SK-N-SH (cell line): ENCODE measurements around the gene TCFL5. TPM values are rescaled to one million over a fixed set of nuclear protein-coding genes. Genes with fewer than 3 reads are reported as not detected.

Source experiments
- CTCF ChIA-PET: fragments of 300-600, 350-600 bp; formaldehyde crosslinking; extraction: SDS; loops from one replicate; lab custom pipeline; 2021; lab: Yijun Ruan, JAX
- POLR2A ChIA-PET: fragments of 350-600 bp; sonication (Branson Sonifier 250); formaldehyde crosslinking; extraction: SDS; loops from one replicate; lab custom pipeline; 2020; ENCODE audit warnings: antibody characterized with exemption, inconsistent platforms; lab: Yijun Ruan, JAX
- DNase-seq: peaks from one replicate; pipeline ENCODE4 v3.0.0; 2012
- H2AFZ ChIP-seq: fragments of 200-600 bp; sonication (generic); 2 replicates; pipeline ENCODE4 v1.8.1; 2016; ENCODE audit warnings: antibody characterized with exemption, mild to moderate bottlenecking, low read depth
- H3F3A ChIP-seq: fragments of 200-600 bp; sonication (generic); replicated peaks from 2 replicates; pipeline ENCODE3; 2016; ENCODE audit warnings: antibody characterized with exemption, mild to moderate bottlenecking; ENCODE audit not compliant: insufficient read depth
- H3K27ac ChIP-seq, 2 experiments: fragments of 200-500 bp in 1 of 2; fragments of 200-600 bp in 1 of 2; sonication (Bioruptor generic) in 1 of 2; sonication (generic), shearing (Covaris generic) in 1 of 2; 2 replicates each; pipeline versions ENCODE4 v1.5.1 to v1.6.1; 2014 to 2016; ENCODE audit warnings: low read depth in 2 of 2, inconsistent platforms in 1 of 2, low read length in 1 of 2, mild to moderate bottlenecking in 1 of 2, mixed read lengths in 1 of 2
- H3K27me3 ChIP-seq: fragments of 200-600 bp; sonication (generic), shearing (Covaris generic); 2 replicates; pipeline ENCODE4 v1.6.1; 2016; ENCODE audit warnings: mixed run types; ENCODE audit not compliant: insufficient read depth
- H3K36me3 ChIP-seq, 2 experiments: fragments of 200-500 bp in 1 of 2; fragments of 200-600 bp in 1 of 2; sonication (Bioruptor generic) in 1 of 2; sonication (generic) in 1 of 2; replicated peaks in 1 of 2; 2 replicates each; pipeline versions ENCODE3 to v1.5.1; 2014 to 2016; ENCODE audit warnings: low read length in 1 of 2, mild to moderate bottlenecking in 1 of 2; ENCODE audit not compliant: insufficient read depth in 2 of 2, control insufficient read depth in 1 of 2
- H3K4me1 ChIP-seq, 2 experiments: fragments of 200-500 bp in 1 of 2; fragments of 200-600 bp in 1 of 2; sonication (Bioruptor generic) in 1 of 2; sonication (generic), shearing (Covaris generic) in 1 of 2; 2 replicates each; pipeline versions ENCODE4 v1.5.1 to v1.6.1; 2014 to 2016; ENCODE audit warnings: low read depth in 1 of 2, low read length in 1 of 2, mixed run types in 1 of 2; ENCODE audit not compliant: insufficient read depth in 2 of 2, control insufficient read depth in 1 of 2
- H3K4me2 ChIP-seq: fragments of 200-600 bp; sonication (generic), shearing (Covaris generic); 2 replicates; pipeline ENCODE4 v1.6.1; 2017; ENCODE audit warnings: mixed run types
- H3K4me3 ChIP-seq, 2 experiments: fragments of 200-500 bp in 1 of 2; fragments of 200-600 bp in 1 of 2; sonication (Bioruptor generic) in 1 of 2; sonication (generic), shearing (Covaris generic) in 1 of 2; 2 replicates each; pipeline versions ENCODE4 v1.5.1 to v1.8.1; 2014 to 2016; ENCODE audit warnings: low read depth in 2 of 2, inconsistent platforms in 1 of 2, low read length in 1 of 2, mild to moderate bottlenecking in 1 of 2, mixed read lengths in 1 of 2, moderate library complexity in 1 of 2
- H3K79me2 ChIP-seq: fragments of 200-600 bp; sonication (generic); 2 replicates; pipeline ENCODE4 v1.8.1; 2017; ENCODE audit warnings: mild to moderate bottlenecking; ENCODE audit not compliant: insufficient read depth
- H3K9ac ChIP-seq: fragments of 200-600 bp; sonication (generic); 2 replicates; pipeline ENCODE4 v1.6.1; 2017; ENCODE audit warnings: mixed run types
- H3K9me2 ChIP-seq: fragments of 200-600 bp; sonication (generic); 2 replicates; pipeline ENCODE4 v1.6.1; 2017; ENCODE audit warnings: mixed run types
- H3K9me3 ChIP-seq: fragments of 200-600 bp; sonication (generic); 2 replicates; pipeline ENCODE4 v1.6.1; 2017; ENCODE audit warnings: mixed run types, mild to moderate bottlenecking, moderate library complexity
- H4K20me1 ChIP-seq: fragments of 200-600 bp; sonication (generic); 2 replicates; pipeline ENCODE4 v1.6.1; 2017; ENCODE audit warnings: mild to moderate bottlenecking, mixed run types; ENCODE audit not compliant: insufficient read depth
- CHD2 ChIP-seq: fragments of 150-350 bp; IDR thresholded peaks from 2 replicates; pipeline ENCODE4 v1.6.1; 2018; ENCODE audit warnings: low read length; ENCODE audit not compliant: partially characterized antibody
- ELF1 ChIP-seq: IDR thresholded peaks from 2 replicates; pipeline ENCODE4 v1.4.0; 2012
- EP300 ChIP-seq, 2 experiments: IDR thresholded peaks; 2 replicates each; pipeline versions ENCODE4 v1.4.0 to v1.6.1; 2012; ENCODE audit warnings: borderline replicate concordance in 1 of 2, low read depth in 1 of 2, low read length in 1 of 2
- EZH2phosphoT487 ChIP-seq: fragments of 200-600 bp; sonication (generic); IDR thresholded peaks from 2 replicates; pipeline ENCODE4 v1.6.1; 2017; ENCODE audit warnings: low read depth, mixed run types, mild to moderate bottlenecking, antibody characterized with exemption, moderate library complexity, borderline replicate concordance
- FOXM1 ChIP-seq: IDR thresholded peaks from 2 replicates; pipeline ENCODE4 v1.4.0; 2012; ENCODE audit warnings: low read depth, mild to moderate bottlenecking
- GABPA ChIP-seq: IDR thresholded peaks from 2 replicates; pipeline ENCODE4 v1.4.0; 2012; ENCODE audit warnings: low read depth, mild to moderate bottlenecking
- GATA2 ChIP-seq: sonication (generic); formaldehyde crosslinking; IDR thresholded peaks from 2 replicates; pipeline ENCODE4 v1.5.0; 2020; ENCODE audit warnings: mild to moderate bottlenecking, missing genetic modification reagents
- JUND ChIP-seq: IDR thresholded peaks from 2 replicates; pipeline ENCODE4 v1.4.0; 2012
- NFIC ChIP-seq: IDR thresholded peaks from 2 replicates; pipeline ENCODE4 v1.4.0; 2012; ENCODE audit warnings: borderline replicate concordance
- NRF1 ChIP-seq: IDR thresholded peaks from 2 replicates; pipeline ENCODE4 v1.6.1; 2012; ENCODE audit warnings: low read depth, mild to moderate bottlenecking, low read length
- POLR2AphosphoS5 ChIP-seq: IDR thresholded peaks from 2 replicates; pipeline ENCODE4 v1.6.1; 2012; ENCODE audit warnings: low read depth, low read length
- RAD21 ChIP-seq: IDR thresholded peaks from 2 replicates; pipeline ENCODE4 v1.6.1; 2012; ENCODE audit warnings: mild to moderate bottlenecking, low read length
- RFX5 ChIP-seq: IDR thresholded peaks from 2 replicates; pipeline ENCODE4 v1.6.1; 2012; ENCODE audit warnings: mild to moderate bottlenecking, improper control_type of control experiment, low read length
- SIN3A ChIP-seq: IDR thresholded peaks from 2 replicates; pipeline ENCODE4 v1.6.1; 2012; ENCODE audit warnings: low read depth, mild to moderate bottlenecking, low read length, moderate library complexity, borderline replicate concordance
- TCF12 ChIP-seq: IDR thresholded peaks from 2 replicates; pipeline ENCODE4 v1.4.0; 2012
- TEAD4 ChIP-seq: IDR thresholded peaks from 2 replicates; pipeline ENCODE4 v1.4.0; 2012; ENCODE audit warnings: mild to moderate bottlenecking, borderline replicate concordance; ENCODE audit not compliant: insufficient read depth
- WGBS: methylation state at CpG from one replicate; pipeline ENCODE4 v1.1.6; 2017; ENCODE audit warnings: low lambda C conversion rate; 5-methylcytosine and 5-hydroxymethylcytosine counted together
- polyA plus RNA-seq, 3 experiments: library from polyadenylated mRNA; depleted of rRNA; stranded (reverse); fragments of >200 nt; gene quantifications; 2 replicates each; pipeline ENCODE4 v1.2.3, GENCODE V29; 2012

Gene TCFL5
- polyA plus RNA-seq, 1 of the 3 experiments (the other 2 are of a cell fraction), result 10.1 TPM

DNA sequence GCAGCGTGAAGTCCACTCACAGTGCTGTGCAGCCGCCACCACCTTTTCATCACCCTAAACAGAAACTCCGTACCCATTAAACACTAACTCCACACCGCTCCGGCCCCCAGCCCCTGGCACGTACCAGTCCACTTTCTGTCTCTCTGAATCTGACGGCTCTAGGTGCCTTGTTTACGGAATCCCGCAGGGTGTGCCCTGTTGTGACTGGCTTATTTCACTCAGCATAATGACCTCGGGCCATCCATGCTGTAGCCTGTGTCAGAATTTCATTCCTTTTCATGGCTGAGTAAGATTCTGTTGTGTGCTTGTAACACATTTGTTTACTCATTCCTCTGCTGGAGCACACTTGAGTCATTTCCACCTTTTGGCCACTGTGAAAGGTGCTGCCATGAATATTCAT lies 18.0 kb downstream of the TCFL5 start:
- ChIA-PET CTCF (interaction anchor here (3.0 kb wide), 1 partner anchor 21 kb away, joined by 14 read pairs; no protein-coding TSS in a partner anchor), POLR2A (no interaction called here)
- H3K9me3 ChIP-seq, result no peaks in the 10 kb centered on the region
- no peaks in the 10 kb centered on the region for H3F3A ChIP-seq
- H3K9me2 ChIP-seq, result no peaks in the 10 kb centered on the region
- no peak overlapping the region for H3K4me2 ChIP-seq
- H2AFZ ChIP-seq, result no peak overlapping the region
- no peak overlapping the region for H3K27ac ChIP-seq
- no peaks in the 10 kb centered on the region for H3K79me2 ChIP-seq
- peaks cover 11 to 27% of the 10 kb centered on the region in 2 experiments for H3K36me3 ChIP-seq
- no peak for DNase-seq
- no peak overlapping the region for H3K4me3 ChIP-seq
- H3K4me1 ChIP-seq, result peaks cover 0 to under 1% of the 10 kb centered on the region in 2 experiments; a peak in 1 of 4 replicates
- H3K27me3 ChIP-seq, result no peaks in the 10 kb centered on the region
- no peaks in the 10 kb centered on the region for H4K20me1 ChIP-seq
- TF ChIP-seq EZH2phosphoT487 (no peak), TEAD4 (no peak), RFX5 (no peak), POLR2AphosphoS5 (no peak), NRF1 (no peak)
- TF ChIP-seq, all 33 proteins: peak for 0
- WGBS, result 94% methylated on average over 10 of the region's 10 CpGs
- no peak overlapping the region for H3K9ac ChIP-seq

- Histone ChIP-seq H2AFZ (no peak overlapping the region), H3K27ac (no peak overlapping the region), H3K36me3 (peaks cover 8 to 27% of the 10 kb centered on the region in 2 experiments), H3K4me2 (no peak overlapping the region), H3K27me3 (no peaks in the 10 kb centered on the region), H3F3A (no peaks in the 10 kb centered on the region), H4K20me1 (no peaks in the 10 kb centered on the region), H3K9ac (no peak overlapping the region), H3K9me3 (no peaks in the 10 kb centered on the region), H3K79me2 (no peaks in the 10 kb centered on the region), H3K4me3 (no peak overlapping the region), H3K4me1 (peaks cover 0 to 8% of the 10 kb centered on the region in 2 experiments; a peak in 1 of 4 replicates), H3K9me2 (no peaks in the 10 kb centered on the region)
- DNase-seq, result no peak
- CTCF ChIA-PET, result interaction anchor here (1.0 to 3.0 kb wide), 3 partner anchors 13 to 65 kb away, joined by 4 to 14 read pairs (median 4); no protein-coding TSS in a partner anchor
- no peak for TF ChIP-seq JUND
- no peak for TF ChIP-seq GATA2 (CRISPR knock-in tag)
- 91% methylated on average over 16 of the region's 16 CpGs for WGBS
- POLR2A ChIA-PET, result no interaction called here
Observed at GRCh38 chr20:62841705-62842212, 19.9 kb downstream of the TCFL5 start.

DNA sequence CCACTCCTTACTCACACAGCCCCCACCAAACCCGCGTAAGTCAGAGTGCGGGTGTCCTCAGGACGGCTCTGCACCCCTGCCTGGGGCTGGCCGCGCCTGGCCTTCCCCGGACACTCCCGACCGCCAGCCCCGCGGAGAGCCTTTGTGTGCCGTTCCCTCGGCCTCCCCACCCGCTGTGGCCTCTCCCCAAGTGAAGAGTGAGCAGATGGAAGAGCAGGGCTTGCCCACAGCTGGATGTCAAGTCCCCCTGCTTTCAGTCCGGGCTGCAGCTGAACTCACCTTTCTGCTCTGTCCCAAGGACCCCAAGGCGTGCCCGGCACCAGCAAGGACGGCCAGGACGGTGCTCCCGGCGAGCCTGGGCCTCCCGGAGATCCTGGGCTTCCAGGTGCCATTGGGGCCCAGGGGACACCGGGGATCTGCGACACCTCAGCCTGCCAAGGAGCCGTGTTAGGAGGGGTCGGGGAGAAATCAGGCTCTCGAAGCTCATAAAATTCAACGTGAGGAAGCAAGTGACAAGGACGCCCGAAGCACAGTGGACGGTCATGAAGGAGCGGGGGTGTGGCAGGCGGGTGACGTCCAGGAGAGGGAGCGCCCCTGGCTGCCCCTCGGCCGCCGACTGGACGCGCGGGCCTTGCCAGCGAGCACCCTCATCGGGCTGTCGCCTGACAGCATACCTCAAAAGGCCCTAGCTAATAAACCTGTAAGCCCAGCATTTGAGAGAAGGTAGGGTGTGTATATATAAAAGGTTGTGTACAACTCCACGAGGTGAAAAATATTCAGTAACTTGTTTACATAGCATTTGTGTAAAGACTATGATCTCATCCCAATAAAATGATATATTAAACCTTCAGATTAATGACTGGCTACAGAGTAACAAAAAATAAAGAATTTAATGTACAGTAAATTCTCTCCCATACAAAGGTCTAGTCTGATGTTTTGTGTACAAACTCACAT lies 21.1 kb downstream of the TCFL5 start:
- H3K36me3 ChIP-seq, result peaks cover 4 to 19% of the 10 kb centered on the region in 2 experiments
- no peak overlapping the region for H3K27ac ChIP-seq
- TF ChIP-seq TCF12 (no peak), CHD2 (no peak), RAD21 (no peak), TEAD4 (no peak), FOXM1 (no peak), NFIC (no peak), EP300 (IDR thresholded peaks at IDR 0.05; ENCODE audit: borderline replicate concordance in 1 of 2, low read depth in 1 of 2, low read length in 1 of 2) (no peak), NRF1 (no peak), ELF1 (no peak), RFX5 (no peak), SIN3A (no peak), GABPA (no peak), JUND (no peak)
- TF ChIP-seq, all 33 proteins: peak for 0
- H3K9me3 ChIP-seq, result no peaks in the 10 kb centered on the region
- POLR2A ChIA-PET, result no interaction called here
- H3K9me2 ChIP-seq, result no peaks in the 10 kb centered on the region
- no peaks in the 10 kb centered on the region for H3F3A ChIP-seq
- no peak overlapping the region for H2AFZ ChIP-seq
- no peaks in the 10 kb centered on the region for H3K79me2 ChIP-seq
- CTCF ChIA-PET, result interaction anchor here (3.0 kb wide), 1 partner anchor 18 kb away, joined by 14 read pairs; no protein-coding TSS in a partner anchor
- no peaks in the 10 kb centered on the region for H4K20me1 ChIP-seq
- no peaks in the 10 kb centered on the region for H3K27me3 ChIP-seq
- no peak overlapping the region for H3K4me3 ChIP-seq
- H3K4me1 ChIP-seq, result peaks cover 0 to 8% of the 10 kb centered on the region in 2 experiments; a peak in 1 of 4 replicates
- H3K9ac ChIP-seq, result no peak overlapping the region
- DNase-seq, result peak; percentile 24
- no peak overlapping the region for H3K4me2 ChIP-seq
- WGBS, result 94% methylated on average over 44 of the region's 45 CpGs
